Coronary artery (tissue), 2 donors: ENCODE results near the gene MAPT.

ENCODE experiments used
- DNase-seq: peaks from one replicate; pipeline ENCODE4 v3.0.0-alpha.2; 2017; ENCODE audit warnings: low spot score
- H3K27ac ChIP-seq, 2 donors: fragments of 200-600 bp; sonication (generic); one replicate each; pipeline ENCODE4 v1.5.1; 2016 to 2019
- H3K4me3 ChIP-seq: fragments of 200-600 bp; sonication (generic); 2 replicates; pipeline ENCODE4 v1.5.1; 2016; ENCODE audit warnings: mild to moderate bottlenecking, moderate library complexity
- CTCF ChIP-seq: fragments of 200-600 bp; sonication (generic); IDR thresholded peaks from one replicate; pipeline ENCODE4 v1.5.1; 2019; ENCODE audit warnings: antibody characterized with exemption

Gene MAPT

GRCh38 chr17:45896803-45897693, 2.7 kb downstream of the MAPT start:
- Histone ChIP-seq H3K4me3 (peak overlapping the region; percentile 97), H3K27ac (no peak overlapping the region)
- DNase-seq: no peak
- TF ChIP-seq CTCF: no peak

- DNase-seq: no peak
- no peak for TF ChIP-seq CTCF
- Histone ChIP-seq H3K4me3 (no peak overlapping the region), H3K27ac (no peak overlapping the region)
Observed at GRCh38 chr17:45900136-45900535, 5.8 kb downstream of the MAPT start.

- H3K4me3 ChIP-seq: no peak overlapping the region
- no peak for DNase-seq
- H3K27ac ChIP-seq: no peak overlapping the region
- TF ChIP-seq CTCF: no peak
Observed at GRCh38 chr17:45900723-45901415, 6.5 kb downstream of the MAPT start.

GRCh38 chr17:45902892-45903346, 8.6 kb downstream of the MAPT start:
- H3K4me3 ChIP-seq: no peak overlapping the region
- DNase-seq: no peak
- TF ChIP-seq CTCF: no peak
- no peak overlapping the region for H3K27ac ChIP-seq

- no peak overlapping the region for H3K4me3 ChIP-seq
- TF ChIP-seq CTCF: no peak
- no peak for DNase-seq
Observed at GRCh38 chr17:45904866-45905265, 10.5 kb downstream of the MAPT start.

GRCh38 chr17:45905814-45906213, 11.5 kb downstream of the MAPT start:
- TF ChIP-seq CTCF: no peak
- Histone ChIP-seq H3K27ac (no peak overlapping the region), H3K4me3 (no peak overlapping the region)
- no peak for DNase-seq

More at GRCh38 chr17:45904866-45905265, 10.5 kb downstream of the MAPT start:
- H3K27ac ChIP-seq: no peak overlapping the region
